Naive thymus-derived CD4-positive, alpha-beta T cell (primary cell): Measurements from ENCODE around the gene TOB1. TPM values are rescaled to one million over a fixed set of nuclear protein-coding genes. Genes with fewer than 3 reads are reported as not detected.

Experiments
- ATAC-seq: fragments of 150-1000 bp; cut with Tn5 transposase; 2 replicates; pipeline ENCODE4 v1.10.0; 2021; ENCODE audit warnings: mild to moderate bottlenecking, moderate library complexity
- CTCF ChIA-PET: fragments of 350-600 bp; sonication (Branson Sonifier 250); formaldehyde crosslinking; loops from one replicate; lab custom pipeline; 2021; ENCODE audit warnings: antibody characterized with exemption; lab: Charles Lee
- POLR2A ChIA-PET: fragments of 350-600 bp; sonication (Branson Sonifier 250); formaldehyde crosslinking; loops from one replicate; lab custom pipeline; 2021; ENCODE audit warnings: antibody characterized with exemption, inconsistent platforms; lab: Charles Lee
- DNase-seq, 9 donors: peaks; one replicate each; pipeline versions ENCODE4 v3.0.0 to v3.0.0-alpha.2; 2020 to 2022; ENCODE audit warnings: mixed read lengths in 1 of 9
- H3K27ac ChIP-seq: one replicate; pipeline ENCODE4 v1.7.0; 2013; ENCODE audit warnings: mild to moderate bottlenecking, low read depth, low read length, moderate library complexity
- H3K27me3 ChIP-seq, 2 donors: one replicate each; pipeline ENCODE4 v1.7.0; 2013; ENCODE audit warnings: low read length in 2 of 2, mild to moderate bottlenecking in 2 of 2, moderate library complexity in 2 of 2; ENCODE audit not compliant: control insufficient read depth in 2 of 2, insufficient read depth in 2 of 2
- H3K36me3 ChIP-seq, 3 experiments: 1 replicate in 2 of 3; 2 replicates in 1 of 3; pipeline ENCODE4 v1.7.0; 2013; ENCODE audit warnings: low read length in 3 of 3, mild to moderate bottlenecking in 3 of 3, moderate library complexity in 1 of 3; ENCODE audit not compliant: insufficient read depth in 3 of 3, control insufficient read depth in 2 of 3
- H3K4me1 ChIP-seq, 2 donors: one replicate each; pipeline ENCODE4 v1.7.0; 2013; ENCODE audit warnings: low read length in 2 of 2, mild to moderate bottlenecking in 2 of 2, moderate library complexity in 1 of 2; ENCODE audit not compliant: control insufficient read depth in 2 of 2, insufficient read depth in 2 of 2
- H3K4me3 ChIP-seq: 2 replicates; pipeline ENCODE4 v1.7.0; 2013; ENCODE audit warnings: mild to moderate bottlenecking, low read length
- H3K9me3 ChIP-seq, 3 experiments: 1 replicate in 2 of 3; 2 replicates in 1 of 3; pipeline ENCODE4 v1.7.0; 2013; ENCODE audit warnings: low read length in 3 of 3; ENCODE audit not compliant: control insufficient read depth in 2 of 3
- H3K27ac Mint-ChIP-seq, 9 donors: one replicate each; pipeline ENCODE4 v1.8.0; 2020 to 2022; ENCODE audit warnings: mixed read lengths in 9 of 9, mild to moderate bottlenecking in 8 of 9, moderate library complexity in 5 of 9, inconsistent platforms in 2 of 9
- H3K27me3 Mint-ChIP-seq, 5 donors: one replicate each; pipeline ENCODE4 v1.8.0; 2021 to 2022; ENCODE audit warnings: mixed read lengths in 5 of 5, mild to moderate bottlenecking in 1 of 5
- H3K36me3 Mint-ChIP-seq, 5 donors: one replicate each; pipeline ENCODE4 v1.8.0; 2020 to 2022; ENCODE audit warnings: mixed read lengths in 5 of 5, mild to moderate bottlenecking in 3 of 5, inconsistent platforms in 1 of 5
- H3K4me1 Mint-ChIP-seq, 7 donors: one replicate each; pipeline ENCODE4 v1.8.0; 2020 to 2022; ENCODE audit warnings: mixed read lengths in 7 of 7, mild to moderate bottlenecking in 3 of 7, inconsistent platforms in 1 of 7
- H3K4me3 Mint-ChIP-seq, 10 donors: one replicate each; pipeline ENCODE4 v1.8.0; 2020 to 2022; ENCODE audit warnings: mild to moderate bottlenecking in 10 of 10, mixed read lengths in 10 of 10, moderate library complexity in 6 of 10, inconsistent platforms in 2 of 10
- H3K9me3 Mint-ChIP-seq, 11 donors: one replicate each; pipeline ENCODE4 v1.8.0; 2020 to 2022; ENCODE audit warnings: mixed read lengths in 11 of 11, mild to moderate bottlenecking in 4 of 11, inconsistent platforms in 1 of 11, moderate library complexity in 1 of 11
- intact Hi-C, 2 donors: fragments of 100-400 bp; cut with micrococcal nuclease; formaldehyde crosslinking; loops; one replicate each; pipeline ENCODE4 v1.15.1; 2023
- polyA plus RNA-seq, 2 donors: library from polyadenylated mRNA; unstranded; fragments of 300-500 nt; fragmentation: Illumina TruSeq; gene quantifications; one replicate each; pipeline ENCODE4 v1.2.3, GENCODE V29; 2021
- total RNA-seq, 6 experiments: library from RNA in 5 of 6; stranded (reverse) in 5 of 6; gene quantifications; 1 replicate in 5 of 6; 2 replicates in 1 of 6; pipeline ENCODE4 v1.2.3 and lab custom pipeline; 2021 to 2026

Gene TOB1
- total and polyA plus RNA-seq, 7 experiments from 2014 or later, result 27.9 to 261 (median 131) TPM

DNA sequence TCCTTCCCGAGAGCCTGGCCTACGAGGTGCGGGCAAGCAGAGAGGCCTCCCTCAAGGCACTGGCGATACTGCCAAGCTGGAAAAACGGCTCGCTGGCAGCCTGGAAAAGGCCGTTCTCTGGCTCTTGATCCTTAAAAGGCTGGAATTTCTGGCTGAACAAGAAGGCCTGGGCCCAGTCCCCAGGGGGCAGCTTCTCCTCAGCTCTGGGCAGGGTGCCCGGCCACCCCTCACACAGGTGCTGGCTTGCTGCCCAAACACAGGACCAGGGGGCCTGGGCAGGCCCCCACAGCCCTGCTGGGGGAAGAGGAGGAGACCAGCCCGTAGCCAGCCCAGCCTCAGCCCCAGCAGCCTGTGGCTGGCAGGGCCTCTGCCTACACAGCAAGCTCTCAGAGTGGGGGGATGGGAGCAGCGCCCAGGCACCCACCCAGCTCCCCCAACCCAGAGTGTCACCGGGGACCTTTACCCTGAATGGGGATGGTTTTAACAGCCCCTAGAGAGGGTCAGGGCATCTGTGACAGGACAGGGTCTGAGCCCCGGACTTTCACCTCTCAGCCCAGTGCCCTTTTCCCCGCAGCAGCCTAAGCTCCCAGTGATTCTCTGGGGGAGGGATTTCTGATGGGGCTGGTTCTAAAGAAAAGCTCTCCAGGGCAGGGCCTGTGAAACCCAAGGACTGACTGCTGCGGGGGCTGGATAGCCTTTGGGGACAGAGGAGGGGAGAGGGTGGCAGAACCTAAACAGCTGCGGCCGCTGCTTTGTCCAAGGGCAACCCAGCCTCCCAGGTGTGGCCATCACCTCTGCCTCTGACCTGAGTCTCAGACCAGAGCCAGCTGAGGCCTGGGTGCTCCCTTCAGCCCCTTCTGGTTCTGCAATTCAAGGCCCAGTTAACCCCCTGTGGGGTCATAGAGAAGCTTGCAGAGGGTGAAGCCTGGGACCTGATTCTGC is 38.6 kb upstream of the TOB1 start:
- Mint-ChIP-seq H3K27ac (no peak overlapping the region), H3K4me3 (no peak overlapping the region), H3K9me3 (no peaks in the 10 kb centered on the region), H3K36me3 (no peaks in the 10 kb centered on the region), H3K4me1 (peaks cover 40 to 68% (median 64%) of the 10 kb centered on the region in 7 donors), H3K27me3 (peaks cover 0 to 2% (median 0%) of the 10 kb centered on the region in 5 donors)
- DNase-seq (no peak), ATAC-seq (no peak)
- no peaks in the 10 kb centered on the region for H3K9me3 ChIP-seq
- H3K4me1 ChIP-seq, result peaks cover 30 to 47% of the 10 kb centered on the region in 2 donors
- ChIA-PET POLR2A (interaction anchor here (0.7 to 34.4 kb wide), 8 partner anchors 8 to 46 kb away, joined by 3 to 828 read pairs (median 6); partner anchors contain the start of gene TOB1), CTCF (no interaction called here)
- no peaks in the 10 kb centered on the region for H3K36me3 ChIP-seq
- no peaks in the 10 kb centered on the region for H3K27me3 ChIP-seq
- no peak overlapping the region for H3K4me3 ChIP-seq
- intact Hi-C loops, result no loop called here
- no peak overlapping the region for H3K27ac ChIP-seq

DNA sequence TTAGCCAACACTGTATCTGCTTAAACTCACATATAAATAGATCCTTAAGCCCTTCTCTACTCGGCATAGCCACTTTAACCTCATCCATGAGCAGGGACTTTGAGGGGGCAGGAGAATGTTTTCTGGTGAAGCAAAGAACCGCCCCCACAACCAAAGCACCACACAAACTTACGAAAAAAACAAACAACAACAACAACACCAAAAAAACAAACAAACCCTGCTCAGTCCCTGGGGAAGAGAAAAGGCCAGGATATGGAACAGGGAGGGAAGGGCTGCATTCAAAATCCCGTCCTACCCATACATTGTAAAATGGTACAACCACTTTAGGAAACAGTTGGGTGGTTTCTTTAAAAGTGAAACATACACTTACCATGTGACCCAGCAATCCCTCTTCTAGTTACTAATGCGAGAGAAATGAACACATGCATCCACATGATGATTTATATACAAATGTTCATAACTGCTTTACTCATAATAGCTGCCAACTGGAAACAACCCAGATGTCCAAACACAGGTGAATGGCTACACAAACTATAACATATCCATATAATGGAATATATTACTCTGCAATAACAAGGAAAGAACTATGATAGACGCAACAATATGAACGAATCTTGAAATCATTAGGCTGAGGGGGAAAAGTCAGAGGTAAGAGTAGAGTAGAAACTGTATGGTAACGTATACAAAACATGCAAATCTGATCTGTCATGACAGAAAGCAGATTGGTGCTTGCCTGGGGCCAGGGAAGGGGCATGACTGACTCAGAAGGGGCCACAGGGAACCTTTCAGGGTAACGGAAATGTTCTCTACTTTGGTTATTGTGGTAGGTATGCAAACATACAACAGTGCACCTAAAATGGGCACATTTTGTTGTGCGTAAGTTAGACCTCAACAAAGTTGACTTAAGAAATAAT is 37.7 kb upstream of the TOB1 start:
- H3K9me3 ChIP-seq, result no peaks in the 10 kb centered on the region

GRCh38 chr17:50902372-50903353 is 36.5 kb upstream of the TOB1 start:
- Histone ChIP-seq H3K36me3 (no peaks in the 10 kb centered on the region), H3K4me3 (no peak overlapping the region), H3K27ac (no peak overlapping the region), H3K9me3 (no peaks in the 10 kb centered on the region), H3K27me3 (no peaks in the 10 kb centered on the region), H3K4me1 (peaks cover 12 to 26% of the 10 kb centered on the region in 2 donors)
- ChIA-PET CTCF (interaction anchor here (0.7 to 1.2 kb wide), 6 partner anchors 27 to 214 kb away, joined by 3 to 5 read pairs (median 3); no protein-coding TSS in a partner anchor), POLR2A (interaction anchor here (0.5 to 34.4 kb wide), 11 partner anchors 10 to 62 kb away, joined by 3 to 828 read pairs (median 4); partner anchors contain the start of gene TOB1)
- Mint-ChIP-seq H3K36me3 (no peaks in the 10 kb centered on the region), H3K27ac (peak overlapping the region in 4 of 9 donors; percentile 3 to 50 (median 30)), H3K4me1 (peaks cover 22 to 57% (median 46%) of the 10 kb centered on the region in 7 donors), H3K9me3 (no peaks in the 10 kb centered on the region), H3K27me3 (no peaks in the 10 kb centered on the region), H3K4me3 (peak overlapping the region in 2 of 10 donors; percentile 41 to 49)
- DNase-seq (no peak), ATAC-seq (no peak)
- intact Hi-C loops, result no loop called here

More for the DNA sequence above, 37.7 kb upstream of the TOB1 start:
- POLR2A ChIA-PET, result interaction anchor here (2.1 to 34.4 kb wide), 4 partner anchors 11 to 45 kb away, joined by 10 to 828 read pairs (median 49); partner anchors contain the start of gene TOB1
- Histone ChIP-seq H3K27ac (no peak overlapping the region), H3K36me3 (no peaks in the 10 kb centered on the region), H3K4me3 (no peak overlapping the region), H3K27me3 (no peaks in the 10 kb centered on the region), H3K4me1 (peaks cover 21 to 38% of the 10 kb centered on the region in 2 donors)
- CTCF ChIA-PET, result interaction anchor here (1.1 to 1.2 kb wide), 4 partner anchors 28 to 213 kb away, joined by 3 to 5 read pairs (median 3); no protein-coding TSS in a partner anchor
- Mint-ChIP-seq H3K4me3 (no peak overlapping the region), H3K27ac (peak overlapping the region in 5 of 9 donors; percentile 6 to 88 (median 29)), H3K9me3 (no peaks in the 10 kb centered on the region), H3K27me3 (peaks cover 0 to 2% (median 0%) of the 10 kb centered on the region in 5 donors), H3K4me1 (peaks cover 32 to 61% (median 57%) of the 10 kb centered on the region in 7 donors), H3K36me3 (no peaks in the 10 kb centered on the region)
- DNase-seq (no peak), ATAC-seq (peak; percentile 69)
- intact Hi-C loops, result no loop called here

GRCh38 chr17:50900383-50900892 is 34.3 kb upstream of the TOB1 start:
- H3K27me3 Mint-ChIP-seq, result peaks cover 0 to 7% (median 0%) of the 10 kb centered on the region in 5 donors
- H3K36me3 ChIP-seq, result no peaks in the 10 kb centered on the region
- H3K9me3 Mint-ChIP-seq, result no peaks in the 10 kb centered on the region
- no peak overlapping the region for H3K4me3 ChIP-seq
- peaks cover 0 to 2% (median 0%) of the 10 kb centered on the region in 5 donors for H3K36me3 Mint-ChIP-seq
- POLR2A ChIA-PET, result interaction anchor here (0.6 to 34.4 kb wide), 12 partner anchors 10 to 119 kb away, joined by 3 to 828 read pairs (median 6); partner anchors contain the start of gene TOB1
- H3K27ac ChIP-seq, result no peak overlapping the region
- H3K9me3 ChIP-seq, result no peaks in the 10 kb centered on the region
- intact Hi-C loops, result no loop called here
- DNase-seq (no peak), ATAC-seq (no peak)
- CTCF ChIA-PET, result no interaction called here
- H3K27me3 ChIP-seq, result no peaks in the 10 kb centered on the region
- peaks cover 9 to 17% of the 10 kb centered on the region in 2 donors for H3K4me1 ChIP-seq
- H3K4me3 Mint-ChIP-seq, result peak overlapping the region in 2 of 10 donors; percentile 38 to 44
- peaks cover 18 to 52% (median 43%) of the 10 kb centered on the region in 7 donors for H3K4me1 Mint-ChIP-seq
- H3K27ac Mint-ChIP-seq, result peak overlapping the region in 4 of 9 donors; percentile 36 to 69 (median 59)

GRCh38 chr17:50899559-50900319 is 33.6 kb upstream of the TOB1 start:
- peak overlapping the region in 2 of 10 donors; percentile 38 to 44 for H3K4me3 Mint-ChIP-seq
- DNase-seq, result no peak
- peaks cover 2 to 17% of the 10 kb centered on the region in 2 donors for H3K4me1 ChIP-seq
- no peaks in the 10 kb centered on the region for H3K9me3 Mint-ChIP-seq
- H3K36me3 ChIP-seq, result no peaks in the 10 kb centered on the region
- no peak for ATAC-seq
- H3K36me3 Mint-ChIP-seq, result peaks cover 0 to 2% (median 0%) of the 10 kb centered on the region in 5 donors
- intact Hi-C loops, result no loop called here
- no peaks in the 10 kb centered on the region for H3K9me3 ChIP-seq
- CTCF ChIA-PET, result interaction anchor here (1.0 to 1.5 kb wide), 2 partner anchors 34 to 48 kb away, joined by 3 read pairs; partner anchors contain the start of gene TOB1
- no peaks in the 10 kb centered on the region for H3K27me3 ChIP-seq
- no peak overlapping the region for H3K27ac ChIP-seq
- H3K27ac Mint-ChIP-seq, result peak overlapping the region in 4 of 9 donors; percentile 36 to 69 (median 44)
- H3K4me3 ChIP-seq, result no peak overlapping the region
- H3K27me3 Mint-ChIP-seq, result peaks cover 0 to 11% (median 0%) of the 10 kb centered on the region in 5 donors
- POLR2A ChIA-PET, result interaction anchor here (0.6 to 34.4 kb wide), 11 partner anchors 10 to 119 kb away, joined by 3 to 828 read pairs (median 4); partner anchors contain the start of gene TOB1
- H3K4me1 Mint-ChIP-seq, result peaks cover 18 to 51% (median 41%) of the 10 kb centered on the region in 7 donors
